Activated naive CD4-positive, alpha-beta T cell treated with Interleukin-2 at 50 U/mL for 16 hours (primary cell): ENCODE measurements around the gene CCDC171.
"Not testable (repeated sequence)": the region's sequence is repeated elsewhere in the genome, so short reads cannot be mapped to it uniquely, and the experiment has no call there.

ENCODE experiments used
- DNase-seq: peaks from one replicate; pipeline ENCODE4 v3.0.0-alpha.2; 2020

CCDC171 gene

DNA sequence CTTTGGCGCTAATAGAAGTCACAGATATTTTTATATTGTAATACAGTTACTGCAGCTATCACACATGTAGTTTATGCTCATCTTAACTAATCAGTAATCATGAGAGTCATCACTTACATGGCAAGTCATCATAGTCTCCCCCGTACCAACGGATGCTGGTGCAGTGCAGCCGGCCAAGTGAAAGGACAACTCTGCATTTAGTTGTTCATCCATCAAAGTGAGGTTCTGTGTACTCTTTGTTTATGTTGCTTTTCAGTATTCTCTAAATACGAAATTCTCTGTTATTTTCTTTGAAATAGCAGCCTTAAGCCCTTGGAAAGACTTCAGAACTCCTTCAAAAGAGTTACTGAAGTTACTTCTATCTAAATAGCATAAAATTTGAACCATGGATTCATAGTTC is 216.7 kb downstream of the CCDC171 start:
- no peak for DNase-seq

- no peak for DNase-seq
Observed at GRCh38 chr9:15778861-15779260, 226.0 kb downstream of the CCDC171 start.

GRCh38 chr9:15782106-15782505 is 229.3 kb downstream of the CCDC171 start:
- no peak for DNase-seq

- DNase-seq: no peak
Observed at GRCh38 chr9:15785584-15785983, 232.7 kb downstream of the CCDC171 start.

- DNase-seq: no peak
Observed at GRCh38 chr9:15786616-15787015, 233.8 kb downstream of the CCDC171 start.

GRCh38 chr9:15810219-15810899 is 257.5 kb downstream of the CCDC171 start:
- DNase-seq: not testable (repeated sequence)

DNA sequence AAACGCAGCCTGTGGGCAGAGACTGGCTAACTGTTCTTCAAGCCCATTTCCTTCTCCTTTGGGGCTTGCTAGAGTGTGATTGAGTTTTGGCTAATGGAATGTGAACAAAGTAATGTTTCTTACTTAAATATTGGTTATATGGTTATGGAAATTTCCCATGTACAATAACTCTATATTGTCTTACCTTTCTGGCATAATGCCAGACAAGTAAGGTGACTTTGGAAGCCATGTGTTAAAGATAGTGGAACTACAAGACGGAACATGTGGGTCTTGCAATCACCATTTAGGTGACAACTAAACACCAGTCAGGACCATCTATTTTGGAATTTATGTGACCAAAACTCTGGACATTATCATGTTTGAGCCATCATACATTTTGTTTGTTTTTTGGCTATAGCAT is 260.2 kb downstream of the CCDC171 start:
- DNase-seq: no peak

- DNase-seq: no peak
Observed at GRCh38 chr9:15824310-15824709, 271.5 kb downstream of the CCDC171 start.

DNA sequence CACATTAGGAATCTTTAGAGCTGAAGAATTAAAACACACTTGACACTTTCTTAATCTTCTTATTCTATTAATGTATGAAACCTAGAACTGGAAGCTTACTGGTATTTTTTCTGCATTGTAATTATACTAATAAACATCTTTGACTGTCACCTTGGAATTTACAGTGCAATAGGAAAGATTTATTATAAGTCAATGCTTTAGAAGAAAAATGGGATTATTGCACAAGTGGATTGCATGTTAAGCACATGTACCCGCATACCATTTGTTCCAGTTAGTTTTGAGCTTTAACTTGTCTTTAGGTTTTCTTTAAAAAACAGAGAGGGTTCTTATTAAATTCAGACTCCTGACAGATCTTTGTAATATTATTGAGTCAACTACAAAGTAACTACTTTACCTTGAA is 278.5 kb downstream of the CCDC171 start:
- DNase-seq: no peak

DNA sequence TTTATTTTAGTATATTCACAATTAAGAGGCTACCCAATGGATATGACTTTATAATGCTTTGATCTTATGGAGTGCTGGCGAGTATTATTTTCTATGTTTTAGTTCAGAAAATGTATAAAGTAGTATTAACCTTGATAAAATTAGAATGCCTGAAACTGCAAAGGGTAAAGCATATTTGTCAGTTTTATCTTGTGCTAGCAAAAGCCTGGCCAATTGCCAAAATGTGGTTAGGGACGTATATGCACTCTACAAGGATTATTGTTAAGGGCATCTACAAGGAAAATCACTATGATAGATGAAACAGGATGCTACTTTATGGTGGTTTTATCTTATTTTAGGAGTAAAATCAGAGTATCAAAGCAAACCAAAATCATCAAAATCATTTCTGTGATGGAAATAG is 281.7 kb downstream of the CCDC171 start:
- DNase-seq: no peak

DNA sequence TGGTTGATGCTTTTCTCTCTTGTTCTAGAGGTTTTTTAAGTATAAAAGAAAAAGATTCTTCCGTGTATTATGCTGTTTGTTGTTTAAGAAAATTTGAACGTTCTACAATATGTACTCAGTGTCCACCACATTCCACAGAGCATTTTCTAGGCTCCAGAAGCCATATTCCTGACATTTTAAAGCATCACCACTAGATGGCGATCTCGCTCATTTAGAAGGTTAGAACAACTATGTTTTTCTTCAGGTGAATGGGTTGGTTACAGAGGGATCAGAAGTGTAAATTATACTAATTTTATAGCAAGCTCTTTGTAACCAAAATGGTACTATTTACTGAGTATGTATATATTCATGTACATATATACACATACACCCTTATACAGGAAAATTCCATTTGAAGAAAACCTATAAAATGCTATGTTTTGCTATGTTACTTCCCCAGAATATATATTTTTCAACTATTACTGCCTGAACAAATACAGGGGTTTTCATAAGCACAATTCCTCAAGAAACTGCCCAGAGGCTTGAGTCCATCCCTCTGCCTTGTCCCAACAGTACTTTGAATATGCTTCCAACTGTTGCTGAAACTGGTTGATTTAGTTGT is 284.3 kb downstream of the CCDC171 start:
- no peak for DNase-seq

DNA sequence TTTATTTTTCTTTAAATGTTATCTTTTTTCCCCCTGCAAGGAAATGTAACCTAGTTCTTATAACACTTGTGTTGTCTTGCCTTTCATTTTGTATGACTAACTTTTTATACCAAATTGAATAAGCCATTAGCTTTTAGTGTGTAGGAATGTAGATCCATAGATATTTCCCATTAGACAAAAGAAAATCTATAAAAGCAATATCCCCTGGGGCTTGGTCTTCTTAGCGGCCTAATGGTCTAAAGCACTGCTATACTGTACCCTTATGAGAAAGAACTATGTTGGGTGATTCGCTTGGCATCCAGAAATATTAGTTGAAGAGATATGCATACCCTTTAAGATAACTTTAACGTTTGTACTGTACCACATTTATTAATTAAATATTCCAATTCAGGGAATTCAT is 289.2 kb downstream of the CCDC171 start:
- DNase-seq: no peak

DNA sequence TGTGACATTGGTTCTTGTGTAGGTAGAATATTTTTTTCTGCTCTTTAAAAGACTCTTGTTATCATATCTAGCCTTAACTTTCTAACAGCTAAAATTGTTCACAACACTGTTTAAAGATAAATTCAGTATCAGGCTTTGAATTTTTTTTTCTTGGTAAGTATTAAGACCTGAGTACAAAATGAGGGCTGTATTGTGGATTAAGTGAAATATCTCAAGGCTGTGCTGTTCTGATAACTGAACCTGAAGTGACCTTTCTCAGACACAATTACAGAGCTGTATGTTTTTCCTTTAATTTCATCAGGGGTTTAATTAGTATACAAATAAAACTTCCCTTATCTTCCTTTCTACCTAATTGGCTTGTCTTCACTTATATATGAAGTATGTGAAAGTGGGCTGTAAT is 290.5 kb downstream of the CCDC171 start:
- no peak for DNase-seq

DNA sequence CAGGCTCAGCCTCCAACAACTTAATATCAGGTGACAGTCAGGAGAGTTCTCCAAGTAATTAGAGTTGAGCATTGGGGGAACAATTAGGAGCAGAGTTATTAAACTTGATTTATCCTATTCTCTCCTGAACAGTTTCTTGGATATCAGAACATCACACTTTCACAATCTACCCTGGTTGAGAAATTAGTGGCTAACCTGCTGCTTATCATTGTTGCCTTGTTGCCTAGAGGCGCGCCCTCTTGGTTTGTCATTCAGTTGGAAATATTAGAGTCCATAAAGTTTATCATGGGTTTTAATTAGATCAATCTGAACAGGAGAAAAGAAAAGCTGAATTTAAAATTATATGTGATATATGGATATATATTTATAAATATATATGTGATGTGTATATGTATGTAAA is 291.1 kb downstream of the CCDC171 start:
- DNase-seq: no peak

- no peak for DNase-seq
Observed at GRCh38 chr9:15846611-15847010, 293.8 kb downstream of the CCDC171 start.

DNA sequence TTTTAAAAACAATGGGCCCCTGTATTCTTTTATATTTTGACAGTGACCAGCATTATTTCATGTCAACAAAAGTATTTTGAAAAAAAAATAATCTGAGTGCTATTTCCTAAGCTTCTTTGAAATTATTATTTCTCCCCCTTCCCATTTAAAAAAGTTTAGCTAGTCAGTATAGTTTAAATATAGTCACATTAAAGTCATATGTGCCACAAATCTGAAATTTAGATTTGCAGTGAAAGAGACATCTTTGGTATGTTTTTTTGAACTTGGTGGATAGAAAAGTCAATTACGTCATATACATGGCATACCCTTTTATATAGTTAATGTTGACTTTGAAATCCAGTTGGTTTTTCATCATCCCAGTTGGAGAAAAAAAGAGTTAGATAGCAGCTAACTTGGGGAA is 297.0 kb downstream of the CCDC171 start:
- DNase-seq: no peak

- DNase-seq: no peak
Observed at GRCh38 chr9:15851766-15852165, 298.9 kb downstream of the CCDC171 start.

DNA sequence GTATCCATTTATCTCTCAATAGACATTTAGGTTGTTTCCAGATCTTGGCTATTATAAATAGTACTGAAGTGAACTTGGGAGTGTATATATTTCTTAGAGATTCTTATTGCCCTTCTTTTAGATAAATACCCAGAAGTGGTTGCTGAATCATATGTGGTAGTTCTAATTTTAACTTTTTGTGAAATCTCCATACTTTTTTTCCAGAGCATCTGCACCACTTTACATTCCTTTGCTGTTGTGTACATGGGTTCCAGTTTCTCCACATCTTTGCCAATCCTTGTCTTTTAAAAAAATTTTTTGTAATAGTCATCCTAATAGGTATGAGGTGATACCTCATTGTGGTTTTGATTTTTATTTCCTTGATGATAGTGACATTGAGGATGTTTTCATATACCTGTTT is 303.7 kb downstream of the CCDC171 start:
- DNase-seq: no peak

- DNase-seq: no peak
Observed at GRCh38 chr9:15867334-15867733, 314.5 kb downstream of the CCDC171 start.

DNA sequence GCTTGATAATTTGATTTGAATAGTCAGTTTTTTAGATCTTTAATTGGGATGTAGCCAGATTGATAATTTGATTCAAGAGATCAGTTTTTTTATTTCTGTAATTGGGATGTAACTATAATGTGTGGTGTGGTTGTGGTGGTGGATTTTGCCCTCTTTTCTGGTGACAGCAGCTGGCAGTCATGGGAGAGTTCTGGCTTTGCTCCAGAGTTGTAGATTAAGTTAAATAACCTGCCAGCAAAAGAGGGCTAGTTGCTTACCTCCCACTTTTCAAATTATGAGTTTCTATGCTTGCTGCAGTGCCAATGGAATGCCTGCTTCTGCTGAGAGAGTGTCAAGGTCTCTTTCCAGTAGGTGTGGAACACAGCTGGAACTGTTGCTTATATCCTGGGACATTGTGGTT is 315.1 kb downstream of the CCDC171 start:
- DNase-seq: no peak

DNA sequence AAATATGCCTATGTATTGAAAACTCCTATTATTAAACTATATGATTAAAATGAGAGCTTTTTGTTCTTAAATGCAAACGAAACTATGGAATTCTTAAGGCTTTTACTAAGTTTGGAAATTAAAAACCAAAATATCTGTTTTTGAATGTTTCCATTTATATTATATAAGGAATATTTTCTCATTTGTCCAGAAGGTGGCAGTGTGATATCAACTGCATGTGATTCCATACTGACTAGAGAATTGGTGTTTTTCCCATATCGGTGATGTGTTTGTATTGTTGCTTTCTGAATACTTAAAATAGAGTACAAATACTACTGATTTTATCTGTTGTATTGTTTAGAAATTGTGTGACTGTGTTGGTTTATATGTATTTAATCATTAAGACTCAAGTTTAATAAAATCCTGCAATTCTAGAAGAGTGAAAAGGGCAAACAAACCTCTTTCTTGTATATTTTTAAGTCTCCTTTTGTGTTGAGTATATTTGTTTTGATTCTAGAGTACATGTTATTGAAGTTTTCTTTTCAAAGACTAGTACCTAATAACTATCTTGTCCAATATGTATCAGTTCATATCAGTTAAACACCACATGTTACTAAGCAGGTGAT is 320.8 kb downstream of the CCDC171 start:
- no peak for DNase-seq

- DNase-seq: no peak
Observed at GRCh38 chr9:15882328-15882727, 329.5 kb downstream of the CCDC171 start.

GRCh38 chr9:15882883-15883282 is 330.0 kb downstream of the CCDC171 start:
- DNase-seq: no peak

- DNase-seq: no peak
Observed at GRCh38 chr9:15885464-15885863, 332.6 kb downstream of the CCDC171 start.

GRCh38 chr9:15889555-15889954 is 336.7 kb downstream of the CCDC171 start:
- no peak for DNase-seq
